Right lobe of liver (tissue), 4 donors: ENCODE measurements around the gene EIF2B2.

Source experiments
- POLR2A ChIP-seq: fragments of 450-650 bp; IDR thresholded peaks from one replicate; pipeline ENCODE4 v1.6.1; 2017; ENCODE audit warnings: antibody characterized with exemption, mild to moderate bottlenecking
- TF ChIP-seq, protein P1 (sequence below), 4 donors: fragments of 200-600 bp in 3 of 4; fragments of 450-650 bp in 1 of 4; IDR thresholded peaks; one replicate each; pipeline versions ENCODE4 v1.5.1 to v1.8.0; 2016 to 2022; ENCODE audit warnings: antibody characterized with exemption in 4 of 4, mild to moderate bottlenecking in 2 of 4
- donor health status: DM: no; HTN: no; CAD: no.
- donor health status: DM: no; HTN: no; CAD: no.
- donor health status: DM: no; HTN: yes; CAD: no.

DNA sequence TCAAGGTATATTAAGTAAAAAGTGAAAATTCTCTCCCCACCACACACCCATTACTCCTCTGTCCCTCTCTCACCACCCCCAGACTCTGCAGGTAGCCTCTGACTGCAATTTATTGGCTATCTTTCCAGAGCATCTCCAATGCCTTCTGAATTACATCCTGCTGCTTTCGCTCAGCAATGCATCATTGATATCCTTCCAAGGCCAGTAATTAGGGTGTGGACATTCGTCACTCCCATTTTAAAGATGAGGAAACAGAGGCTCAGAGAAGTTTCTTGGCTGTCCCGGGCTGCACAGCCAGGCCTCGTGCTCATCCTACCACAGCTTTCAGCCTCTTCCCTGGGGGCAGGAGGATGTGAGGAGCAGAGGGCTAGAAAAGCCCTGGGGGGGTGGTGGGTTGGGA, 23.7 kb upstream of the EIF2B2 start:
- TF ChIP-seq POLR2A, result no peak
- TF ChIP-seq, protein P1, sequence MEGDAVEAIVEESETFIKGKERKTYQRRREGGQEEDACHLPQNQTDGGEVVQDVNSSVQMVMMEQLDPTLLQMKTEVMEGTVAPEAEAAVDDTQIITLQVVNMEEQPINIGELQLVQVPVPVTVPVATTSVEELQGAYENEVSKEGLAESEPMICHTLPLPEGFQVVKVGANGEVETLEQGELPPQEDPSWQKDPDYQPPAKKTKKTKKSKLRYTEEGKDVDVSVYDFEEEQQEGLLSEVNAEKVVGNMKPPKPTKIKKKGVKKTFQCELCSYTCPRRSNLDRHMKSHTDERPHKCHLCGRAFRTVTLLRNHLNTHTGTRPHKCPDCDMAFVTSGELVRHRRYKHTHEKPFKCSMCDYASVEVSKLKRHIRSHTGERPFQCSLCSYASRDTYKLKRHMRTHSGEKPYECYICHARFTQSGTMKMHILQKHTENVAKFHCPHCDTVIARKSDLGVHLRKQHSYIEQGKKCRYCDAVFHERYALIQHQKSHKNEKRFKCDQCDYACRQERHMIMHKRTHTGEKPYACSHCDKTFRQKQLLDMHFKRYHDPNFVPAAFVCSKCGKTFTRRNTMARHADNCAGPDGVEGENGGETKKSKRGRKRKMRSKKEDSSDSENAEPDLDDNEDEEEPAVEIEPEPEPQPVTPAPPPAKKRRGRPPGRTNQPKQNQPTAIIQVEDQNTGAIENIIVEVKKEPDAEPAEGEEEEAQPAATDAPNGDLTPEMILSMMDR (IDR thresholded peaks at IDR 0.05), result no peak
